GM12878 (cell line): ENCODE measurements around the gene ZCCHC24. TPM values are rescaled to one million over a fixed set of nuclear protein-coding genes. Genes with fewer than 3 reads are reported as not detected.

Experiments
- ATAC-seq: fragments of 200-7000 bp; cut with Tn5 transposase; 3 replicates; pipeline ENCODE4 v1.9.1; 2020; ENCODE audit warnings: mild to moderate bottlenecking, moderate library complexity
- BruUV-seq: library from RNA; stranded (reverse); fragments of 400-500 nt; replicated peaks from 2 replicates; lab custom pipeline; 2021; lab: Mats Ljungman, UMichigan
- CTCF ChIA-PET: fragments of 300-600 bp; sonication (Branson Sonifier 250); formaldehyde crosslinking; extraction: SDS; loops from one replicate; lab custom pipeline; 2021; ENCODE audit warnings: inconsistent platforms; lab: Yijun Ruan, JAX
- POLR2A ChIA-PET: fragments of 350-600 bp; formaldehyde crosslinking; extraction: SDS; loops from one replicate; lab custom pipeline; 2021; ENCODE audit warnings: inconsistent platforms; lab: Charles Lee
- RAD21 ChIA-PET: fragments of 300-600 bp; sonication (Branson Sonifier 250); formaldehyde crosslinking; loops from one replicate; lab custom pipeline; 2023; ENCODE audit warnings: antibody characterized with exemption; ENCODE audit not compliant: unreplicated experiment; lab: Charles Lee
- SMC1A ChIA-PET: fragments of 300-600 bp; sonication (Branson Sonifier 250); formaldehyde crosslinking; loops from one replicate; lab custom pipeline; 2023; ENCODE audit not compliant: unreplicated experiment, uncharacterized antibody; lab: Charles Lee
- DNase-seq: peaks from one replicate; pipeline ENCODE4 v3.0.0-alpha.2; 2011; ENCODE audit warnings: low read depth, low spot score
- FAIRE-seq: peaks from 3 replicates; lab custom pipeline; 2011; peaks lifted over from hg19 to GRCh38; lab: Jason Lieb, UNC
- H2AFZ ChIP-seq: 2 replicates; pipeline ENCODE4 v1.6.0; 2011; ENCODE audit warnings: low read depth, low read length, control low read depth; ENCODE audit not compliant: control insufficient read depth
- H3K27ac ChIP-seq: 2 replicates; pipeline ENCODE4 v1.5.1; 2011; ENCODE audit warnings: control low read depth; ENCODE audit not compliant: control insufficient read depth, insufficient read depth
- H3K27me3 ChIP-seq, 2 experiments: replicated peaks in 1 of 2; 2 replicates each; pipeline versions ENCODE4 v1.6.0 to v1.6.1; 2011; ENCODE audit warnings: low read length in 1 of 2; ENCODE audit not compliant: control insufficient read depth in 2 of 2, insufficient read depth in 2 of 2
- H3K36me3 ChIP-seq, 2 experiments: 2 replicates each; pipeline ENCODE4 v1.5.1; 2011; ENCODE audit warnings: low read length in 1 of 2; ENCODE audit not compliant: control insufficient read depth in 2 of 2, insufficient read depth in 2 of 2
- H3K4me1 ChIP-seq: 2 replicates; pipeline ENCODE4 v1.6.1; 2011; ENCODE audit warnings: mild to moderate bottlenecking, low read length, moderate library complexity, mixed read lengths; ENCODE audit not compliant: control insufficient read depth, insufficient read depth
- H3K4me2 ChIP-seq: 2 replicates; pipeline ENCODE4 v1.6.0; 2011; ENCODE audit warnings: control low read depth; ENCODE audit not compliant: control insufficient read depth, insufficient read depth
- H3K4me3 ChIP-seq: fragments of 200-600 bp; sonication (generic); 2 replicates; pipeline ENCODE4 v1.5.1; 2016
- H3K79me2 ChIP-seq: 2 replicates; pipeline ENCODE4 v1.6.0; 2011; ENCODE audit warnings: low read length; ENCODE audit not compliant: control insufficient read depth, insufficient read depth
- H3K9ac ChIP-seq: 2 replicates; pipeline ENCODE4 v1.8.0; 2011; ENCODE audit warnings: low read length, control low read depth, mixed read lengths; ENCODE audit not compliant: control insufficient read depth, insufficient read depth
- H3K9me3 ChIP-seq: replicated peaks from 3 replicates; pipeline ENCODE4 v1.5.1; 2011; ENCODE audit warnings: mild to moderate bottlenecking, low read length; ENCODE audit not compliant: control insufficient read depth, insufficient read depth
- H4K20me1 ChIP-seq: 2 replicates; pipeline ENCODE4 v1.6.0; 2011; ENCODE audit not compliant: control insufficient read depth, insufficient read depth
- CUX1 ChIP-seq: IDR thresholded peaks from 2 replicates; pipeline ENCODE4 v1.6.1; 2012; ENCODE audit warnings: improper control_type of control experiment, low read depth, low read length; ENCODE audit not compliant: insufficient replicate concordance
- MEF2B ChIP-seq: fragments of 450-650 bp; IDR thresholded peaks from 2 replicates; pipeline ENCODE4 v1.6.1; 2018; ENCODE audit warnings: mild to moderate bottlenecking, moderate library complexity; ENCODE audit not compliant: partially characterized antibody, poor library complexity, severe bottlenecking
- NFXL1 ChIP-seq: fragments of 450-650 bp; IDR thresholded peaks from 2 replicates; pipeline ENCODE4 v1.6.1; 2017; ENCODE audit warnings: antibody characterized with exemption, mild to moderate bottlenecking, borderline replicate concordance
- NFYA ChIP-seq: IDR thresholded peaks from 2 replicates; pipeline ENCODE4 v1.6.1; 2011; ENCODE audit warnings: low read depth, mild to moderate bottlenecking, low read length, improper control_type of control experiment, borderline replicate concordance
- NFYB ChIP-seq: IDR thresholded peaks from 2 replicates; pipeline ENCODE4 v1.6.1; 2011; ENCODE audit warnings: low read depth, mild to moderate bottlenecking, low read length, improper control_type of control experiment, moderate library complexity; ENCODE audit not compliant: insufficient read depth
- PAX5 ChIP-seq: IDR thresholded peaks from 2 replicates; pipeline ENCODE4 v1.6.1; 2011; ENCODE audit warnings: low read depth, low read length, borderline replicate concordance
- RB1 ChIP-seq: fragments of 450-650 bp; formaldehyde crosslinking; IDR thresholded peaks from 2 replicates; pipeline ENCODE4 v1.6.1; 2017; ENCODE audit warnings: mild to moderate bottlenecking, borderline replicate concordance
- RBBP5 ChIP-seq: fragments of 200-600 bp; sonication (generic); conservative IDR thresholded peaks from 2 replicates; pipeline ENCODE4 v1.6.1; 2016
- SMC3 ChIP-seq: IDR thresholded peaks from 2 replicates; pipeline ENCODE4 v1.6.1; 2011; ENCODE audit warnings: low read length, improper control_type of control experiment, borderline replicate concordance
- SPI1 ChIP-seq: IDR thresholded peaks from 2 replicates; pipeline ENCODE4 v1.6.1; 2011; ENCODE audit warnings: low read depth, mild to moderate bottlenecking, low read length, moderate library complexity, borderline replicate concordance; ENCODE audit not compliant: insufficient read depth
- TCF3 ChIP-seq: IDR thresholded peaks from 2 replicates; pipeline ENCODE4 v1.6.1; 2012; ENCODE audit warnings: low read depth, mild to moderate bottlenecking, low read length, borderline replicate concordance; ENCODE audit not compliant: insufficient read depth
- ZNF217 ChIP-seq: fragments of 450-650 bp; IDR thresholded peaks from 2 replicates; pipeline ENCODE4 v1.6.1; 2017; ENCODE audit warnings: antibody characterized with exemption, mild to moderate bottlenecking
- WGBS: methylation state at CpG from one replicate; pipeline ENCODE4 v1.1.6; 2016; ENCODE audit warnings: low lambda C conversion rate; ENCODE audit not compliant: insufficient replicate concordance, insufficient coverage; ENCODE audit errors: missing lambda C conversion rate; 5-methylcytosine and 5-hydroxymethylcytosine counted together
- in situ Hi-C: fragments of 300-500 bp; cut with MboI; formaldehyde crosslinking; loops from 9 replicates; pipeline ENCODE4 v1.14.3; 2018; ENCODE audit warnings: mixed read lengths
- intact Hi-C: fragments of 100-400 bp; cut with micrococcal nuclease; formaldehyde crosslinking; loops from one replicate; pipeline ENCODE4 v1.14.2; 2022; ENCODE audit not compliant: unreplicated experiment
- polyA plus RNA-seq, 11 experiments: library from polyadenylated mRNA; depleted of rRNA in 4 of 11; unstranded in 6 of 11; stranded (reverse) in 5 of 11; fragments of >200 nt; fragmentation: Nextera tagmentation in 4 of 11; fragmentation: Illumina TruSeq in 1 of 11; extraction: Ambion mirVana in 4 of 11; extraction: Trizol in 1 of 11; gene quantifications; 1 replicate in 1 of 11; 2 replicates in 10 of 11; pipeline versions ENCODE4 v1.2.1 to v1.2.3, GENCODE V29; 2011 to 2016; ENCODE audit warnings: inconsistent platforms in 2 of 11, missing spikeins in 2 of 11, low read depth in 1 of 11
- total RNA-seq, 4 experiments: library from RNA; depleted of rRNA in 3 of 4; stranded (reverse); fragments of >200 nt in 3 of 4; fragmentation: Illumina TruSeq in 1 of 4; extraction: Trizol in 1 of 4; gene quantifications; 2 replicates each; pipeline versions ENCODE4 v1.2.1 to v1.2.3, GENCODE V29; 2013 to 2021
- TF ChIP-seq, protein P1 (sequence below), 3 experiments: IDR thresholded peaks in 2 of 3; conservative IDR thresholded peaks in 1 of 3; 2 replicates each; pipeline ENCODE4 v1.5.1; 2011; ENCODE audit warnings: low read depth in 3 of 3, low read length in 3 of 3, mild to moderate bottlenecking in 3 of 3, control low read depth in 2 of 3, moderate library complexity in 2 of 3, inconsistent platforms in 1 of 3, mixed read lengths in 1 of 3; ENCODE audit not compliant: control insufficient read depth in 2 of 3, insufficient read depth in 1 of 3; ENCODE audit errors: extremely low read depth in 1 of 3

ZCCHC24 gene
- total and polyA plus RNA-seq, 10 of the 15 experiments (the other 5 are each of a cell fraction or from before 2014, with no cell fraction given) = 0.02 to 0.62 (median 0.04) TPM; not detected in 4

DNA sequence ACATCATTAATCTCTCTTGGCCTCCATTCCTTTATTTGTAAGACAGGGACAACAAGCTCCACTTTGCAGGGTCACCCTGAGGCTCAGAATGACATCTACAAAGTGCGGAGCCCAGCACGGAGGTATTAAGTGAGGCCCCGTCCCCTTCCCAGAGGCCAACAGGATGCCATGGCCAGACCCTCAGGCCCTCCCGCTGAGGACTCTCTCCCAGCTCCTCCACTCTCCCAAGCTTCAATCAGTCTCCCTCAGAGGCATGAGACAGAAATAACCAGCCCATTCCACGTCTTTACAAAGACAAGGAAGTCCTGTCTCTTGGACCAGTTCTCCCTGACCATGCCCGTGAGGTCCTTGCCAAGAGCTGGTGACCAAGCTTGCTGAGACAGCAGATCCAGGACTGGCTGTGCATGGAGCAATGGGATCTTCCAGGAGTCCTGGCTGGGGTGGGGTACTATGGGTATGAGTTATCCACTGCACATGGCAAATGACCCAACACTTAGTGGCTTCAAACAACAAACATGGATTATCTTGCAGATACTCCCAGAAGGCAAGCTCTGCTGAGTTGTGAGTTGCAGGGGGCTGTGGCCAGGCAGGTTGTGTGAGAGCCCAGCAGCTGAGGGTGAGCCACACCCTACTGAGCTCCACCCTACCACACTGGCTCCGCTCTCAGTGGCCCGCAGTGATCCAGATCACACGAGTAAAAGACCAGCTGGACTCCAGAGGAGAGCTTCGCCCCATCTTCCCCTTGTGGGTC, 102.4 kb downstream of the ZCCHC24 start:
- ATAC-seq (no peak), FAIRE-seq (no peak), DNase-seq (no peak)
- Histone ChIP-seq H3K36me3 (no peaks in the 10 kb centered on the region), H3K9ac (no peak overlapping the region), H3K4me3 (no peak overlapping the region), H2AFZ (no peak overlapping the region), H3K27ac (no peak overlapping the region), H4K20me1 (no peaks in the 10 kb centered on the region), H3K9me3 (no peaks in the 10 kb centered on the region), H3K79me2 (peaks cover 9% of the 10 kb centered on the region), H3K27me3 (no peaks in the 10 kb centered on the region), H3K4me2 (no peak overlapping the region), H3K4me1 (peaks cover 7% of the 10 kb centered on the region)
- SMC1A ChIA-PET = interaction anchor here (0.9 to 1.9 kb wide), 2 partner anchors 11 to 19 kb away, joined by 3 to 4 read pairs; no protein-coding TSS in a partner anchor
- POLR2A ChIA-PET = interaction anchor here (0.6 kb wide), 1 partner anchor 1333 kb away, joined by 3 read pairs; no protein-coding TSS in a partner anchor
- RAD21 ChIA-PET = interaction anchor here (3.5 kb wide), 1 partner anchor 76 kb away, joined by 8 read pairs; no protein-coding TSS in a partner anchor
- intact Hi-C loops = no loop called here
- no TSS peak for BruUV-seq
- CTCF ChIA-PET = interaction anchor here (1.3 kb wide), 1 partner anchor 10 kb away, joined by 3 read pairs; no protein-coding TSS in a partner anchor
- 75% methylated on average over 10 of the region's 10 CpGs for WGBS
- in situ Hi-C loops = no loop called here
- TF ChIP-seq SMC3 (no peak), MEF2B (no peak), TCF3 (no peak), CUX1 (no peak), ZNF217 (no peak), RB1 (no peak), NFXL1 (no peak), NFYA (no peak), SPI1 (no peak), NFYB (no peak), RBBP5 (no peak), PAX5 (no peak)
- TF ChIP-seq, protein P1, sequence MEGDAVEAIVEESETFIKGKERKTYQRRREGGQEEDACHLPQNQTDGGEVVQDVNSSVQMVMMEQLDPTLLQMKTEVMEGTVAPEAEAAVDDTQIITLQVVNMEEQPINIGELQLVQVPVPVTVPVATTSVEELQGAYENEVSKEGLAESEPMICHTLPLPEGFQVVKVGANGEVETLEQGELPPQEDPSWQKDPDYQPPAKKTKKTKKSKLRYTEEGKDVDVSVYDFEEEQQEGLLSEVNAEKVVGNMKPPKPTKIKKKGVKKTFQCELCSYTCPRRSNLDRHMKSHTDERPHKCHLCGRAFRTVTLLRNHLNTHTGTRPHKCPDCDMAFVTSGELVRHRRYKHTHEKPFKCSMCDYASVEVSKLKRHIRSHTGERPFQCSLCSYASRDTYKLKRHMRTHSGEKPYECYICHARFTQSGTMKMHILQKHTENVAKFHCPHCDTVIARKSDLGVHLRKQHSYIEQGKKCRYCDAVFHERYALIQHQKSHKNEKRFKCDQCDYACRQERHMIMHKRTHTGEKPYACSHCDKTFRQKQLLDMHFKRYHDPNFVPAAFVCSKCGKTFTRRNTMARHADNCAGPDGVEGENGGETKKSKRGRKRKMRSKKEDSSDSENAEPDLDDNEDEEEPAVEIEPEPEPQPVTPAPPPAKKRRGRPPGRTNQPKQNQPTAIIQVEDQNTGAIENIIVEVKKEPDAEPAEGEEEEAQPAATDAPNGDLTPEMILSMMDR (IDR thresholded peaks at IDR 0.05 in 2 of 3, conservative IDR thresholded peaks at IDR 0.05 in 1 of 3; ENCODE audit: control insufficient read depth in 2 of 3, extremely low read depth in 1 of 3, insufficient read depth in 1 of 3, low read depth in 3 of 3, low read length in 3 of 3) = no peak
